GM12874 (cell line): ENCODE data around the gene KBTBD4.

Experiments used
- CTCF ChIP-seq: IDR thresholded peaks from 2 replicates; pipeline ENCODE4 v1.5.1; 2011; ENCODE audit warnings: low read depth, mild to moderate bottlenecking, control low read depth, low read length, moderate library complexity; ENCODE audit not compliant: insufficient read depth

The KBTBD4 gene

GRCh38 chr11:47595029-47595428 lies 16.3 kb upstream of the KBTBD4 start:
- no peak for TF ChIP-seq CTCF

GRCh38 chr11:47593934-47594855 lies 15.4 kb upstream of the KBTBD4 start, which contains the start of gene C1QTNF4:
Gene C1QTNF4, minus strand, starts transcription at chr11:47594411. Its CDS starts 3,601 bp downstream, at chr11:47590810.
- TF ChIP-seq CTCF, result no peak

GRCh38 chr11:47593492-47593933 lies 14.7 kb upstream of the KBTBD4 start:
- TF ChIP-seq CTCF, result no peak

GRCh38 chr11:47592970-47593369 lies 14.2 kb upstream of the KBTBD4 start:
- no peak for TF ChIP-seq CTCF

- no peak for TF ChIP-seq CTCF
Measured at GRCh38 chr11:47592251-47592650, 13.5 kb upstream of the KBTBD4 start.

GRCh38 chr11:47591764-47592163 lies 13.0 kb upstream of the KBTBD4 start:
- TF ChIP-seq CTCF, result no peak

GRCh38 chr11:47589977-47590861 lies 11.4 kb upstream of the KBTBD4 start:
- no peak for TF ChIP-seq CTCF
